DND-41 (cell line): ENCODE measurements around the gene KLK2.

Source experiments
- ATAC-seq: fragments of 200-7000 bp; cut with Tn5 transposase; 3 replicates; pipeline ENCODE4 v1.9.1; 2021; ENCODE audit warnings: low read depth; ENCODE audit not compliant: insufficient read depth
- DNase-seq: peaks from one replicate; pipeline ENCODE4 v3.0.0-alpha.2; 2020
- H2AFZ ChIP-seq: 2 replicates; pipeline ENCODE4 v1.6.0; 2012; ENCODE audit warnings: low read depth, low read length
- H3K27ac ChIP-seq: 2 replicates; pipeline ENCODE4 v1.5.1; 2012; ENCODE audit warnings: low read length, inconsistent platforms
- H3K27me3 ChIP-seq: fragments of 200-600 bp; sonication (generic); 2 replicates; pipeline ENCODE4 v1.6.0; 2012; ENCODE audit warnings: low read length, mild to moderate bottlenecking, inconsistent platforms; ENCODE audit not compliant: insufficient read depth, poor library complexity
- H3K36me3 ChIP-seq: 2 replicates; pipeline ENCODE4 v1.5.1; 2012; ENCODE audit warnings: low read length, inconsistent platforms; ENCODE audit not compliant: insufficient read depth
- H3K4me1 ChIP-seq: 2 replicates; pipeline ENCODE4 v1.5.1; 2012; ENCODE audit warnings: mild to moderate bottlenecking, low read length; ENCODE audit not compliant: insufficient read depth
- H3K4me2 ChIP-seq: 2 replicates; pipeline ENCODE4 v1.6.0; 2012; ENCODE audit warnings: mild to moderate bottlenecking, moderate library complexity, low read length, inconsistent platforms; ENCODE audit not compliant: insufficient read depth
- H3K4me3 ChIP-seq, 2 experiments: fragments of 200-600 bp in 1 of 2; shearing (Covaris generic) in 1 of 2; 2 replicates each; pipeline ENCODE4 v1.5.1; 2012 to 2016; ENCODE audit warnings: inconsistent platforms in 2 of 2, low read length in 2 of 2, mild to moderate bottlenecking in 2 of 2, low read depth in 1 of 2, moderate library complexity in 1 of 2
- H3K79me2 ChIP-seq: 2 replicates; pipeline ENCODE4 v1.6.0; 2012; ENCODE audit warnings: low read length, inconsistent platforms; ENCODE audit not compliant: insufficient read depth
- H3K9ac ChIP-seq: 2 replicates; pipeline ENCODE4 v1.6.0; 2012; ENCODE audit warnings: low read depth, mild to moderate bottlenecking, inconsistent platforms, low read length, moderate library complexity
- H3K9me3 ChIP-seq: 2 replicates; pipeline ENCODE4 v1.5.1; 2012; ENCODE audit warnings: low read length, moderate library complexity, mild to moderate bottlenecking, inconsistent platforms; ENCODE audit not compliant: insufficient read depth, severe bottlenecking
- H4K20me1 ChIP-seq: 2 replicates; pipeline ENCODE4 v1.6.0; 2012; ENCODE audit warnings: low read length; ENCODE audit not compliant: insufficient read depth
- CTCF ChIP-seq: IDR thresholded peaks from 2 replicates; pipeline ENCODE4 v1.5.1; 2012; ENCODE audit warnings: borderline replicate concordance, low read length, moderate library complexity, mild to moderate bottlenecking; ENCODE audit not compliant: poor library complexity, severe bottlenecking; ENCODE audit errors: extremely low read depth
- EZH2 ChIP-seq: IDR thresholded peaks from 3 replicates; pipeline ENCODE4 v1.6.1; 2012; ENCODE audit warnings: borderline replicate concordance, low read depth, mild to moderate bottlenecking, moderate library complexity, low read length, inconsistent platforms; ENCODE audit not compliant: severe bottlenecking

The KLK2 gene

DNA sequence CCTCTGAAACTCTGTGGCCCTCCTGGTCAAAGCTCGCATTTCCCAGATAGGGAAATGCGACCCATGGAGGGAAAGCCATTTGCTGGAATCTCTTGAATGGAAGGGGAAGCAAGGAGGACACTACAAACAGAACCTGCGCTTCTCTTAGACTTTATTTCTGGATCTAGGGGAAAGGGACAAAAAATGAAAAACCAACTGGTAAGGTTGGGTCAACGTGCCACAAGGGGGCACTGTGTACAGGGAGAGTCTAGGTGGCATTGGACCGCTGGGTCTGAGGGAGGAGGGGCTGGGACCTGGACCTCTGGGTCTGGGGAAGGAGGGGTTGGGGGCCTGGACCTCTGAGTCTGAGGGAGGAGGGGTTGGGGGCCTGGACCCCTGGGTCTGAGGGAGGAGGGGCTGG, 33.0 kb downstream of the KLK2 start:
- no peak for ATAC-seq

DNA sequence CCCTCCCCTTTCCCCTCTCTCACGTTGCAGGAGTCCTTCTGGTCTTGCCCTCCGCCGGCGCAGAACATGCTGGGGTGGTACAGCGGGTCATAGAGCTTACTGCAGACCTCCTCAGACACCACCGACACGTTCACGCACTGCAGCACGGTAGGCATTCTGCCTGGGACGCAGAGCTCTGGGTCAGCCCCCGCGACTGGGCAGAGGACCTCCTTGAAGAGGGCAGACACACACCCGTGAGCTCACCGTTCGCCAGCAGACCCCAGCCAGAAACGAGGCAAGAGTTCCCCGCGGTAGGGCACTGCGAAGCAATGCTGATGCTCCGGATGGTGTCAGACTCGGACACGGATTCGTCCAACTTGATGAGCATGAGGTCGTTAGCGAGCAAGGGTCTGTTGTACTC, 35.1 kb downstream of the KLK2 start:
- no peak for ATAC-seq
- no peaks in the 10 kb centered on the region for H3K36me3 ChIP-seq
- peaks cover 9% of the 10 kb centered on the region for H3K27me3 ChIP-seq
- no peaks in the 10 kb centered on the region for H3K79me2 ChIP-seq
- H3K9ac ChIP-seq = no peak overlapping the region
- H3K4me2 ChIP-seq = no peak overlapping the region
- TF ChIP-seq EZH2 (no peak), CTCF (no peak)
- H3K4me1 ChIP-seq = no peaks in the 10 kb centered on the region
- no peak overlapping the region for H3K27ac ChIP-seq
- no peak for DNase-seq
- H4K20me1 ChIP-seq = no peaks in the 10 kb centered on the region
- no peaks in the 10 kb centered on the region for H3K9me3 ChIP-seq
- no peak overlapping the region for H3K4me3 ChIP-seq
- H2AFZ ChIP-seq = no peak overlapping the region

More for the DNA sequence above, 33.0 kb downstream of the KLK2 start:
- H3K9me3 ChIP-seq = no peaks in the 10 kb centered on the region
- H3K4me3 ChIP-seq = no peak overlapping the region
- no peaks in the 10 kb centered on the region for H3K36me3 ChIP-seq
- no peak overlapping the region for H3K4me2 ChIP-seq
- H4K20me1 ChIP-seq = no peaks in the 10 kb centered on the region
- no peaks in the 10 kb centered on the region for H3K27me3 ChIP-seq
- no peaks in the 10 kb centered on the region for H3K4me1 ChIP-seq
- no peaks in the 10 kb centered on the region for H3K79me2 ChIP-seq
- peak; percentile 43 for DNase-seq
- H3K9ac ChIP-seq = no peak overlapping the region
- H3K27ac ChIP-seq = no peak overlapping the region
- no peak overlapping the region for H2AFZ ChIP-seq
- TF ChIP-seq CTCF = peak; percentile 74
- TF ChIP-seq EZH2 = no peak

DNA sequence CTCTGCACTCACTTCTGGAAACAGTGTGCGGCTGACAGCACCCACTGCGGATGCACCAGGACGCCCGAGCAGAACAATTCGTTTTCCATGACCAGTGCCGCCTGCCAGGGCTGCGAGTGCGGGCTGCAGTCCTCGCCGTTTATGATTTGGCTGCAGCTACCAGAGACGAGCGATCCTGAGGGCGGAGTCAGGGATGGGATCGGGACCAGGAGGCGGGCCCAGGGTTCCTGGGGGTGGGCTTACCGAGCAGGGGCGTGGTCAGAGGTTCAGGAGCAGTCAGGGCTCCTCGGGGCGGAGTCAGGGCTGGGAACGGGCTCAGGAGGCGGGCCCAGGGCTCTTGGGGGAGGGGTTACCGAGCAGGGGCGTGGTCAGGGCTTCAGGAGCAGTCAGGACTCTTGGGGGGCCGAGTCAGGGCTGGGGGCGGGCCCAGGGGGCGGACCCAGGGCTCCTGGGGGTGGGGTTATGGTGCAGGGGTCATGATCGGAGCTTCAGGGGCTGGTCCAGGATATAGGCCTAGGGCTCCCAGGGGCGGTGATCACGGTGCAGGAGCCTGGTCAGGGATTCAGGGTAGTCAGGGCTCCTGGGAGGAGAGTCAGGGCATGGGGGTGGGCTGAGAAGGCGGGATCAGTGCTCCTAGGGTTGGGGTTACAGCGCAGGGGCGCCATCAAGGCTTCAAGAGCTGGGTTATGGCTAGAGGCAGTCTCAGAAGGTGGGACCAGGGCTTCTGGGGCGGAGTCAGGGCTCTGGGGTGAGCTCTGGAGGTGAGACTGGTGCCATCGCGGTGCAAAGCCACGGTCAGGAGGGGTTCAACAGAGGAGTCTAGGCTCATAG, 36.2 kb downstream of the KLK2 start:
- no peak overlapping the region for H2AFZ ChIP-seq

More for the DNA sequence above, 36.2 kb downstream of the KLK2 start:
- no peak overlapping the region for H3K9ac ChIP-seq
- H3K27ac ChIP-seq = no peak overlapping the region
- DNase-seq = peak; percentile 23
- H4K20me1 ChIP-seq = no peaks in the 10 kb centered on the region
- no peaks in the 10 kb centered on the region for H3K79me2 ChIP-seq
- H3K4me2 ChIP-seq = no peak overlapping the region
- H3K36me3 ChIP-seq = no peaks in the 10 kb centered on the region
- H3K9me3 ChIP-seq = no peaks in the 10 kb centered on the region
- H3K4me3 ChIP-seq = no peak overlapping the region
- no peak for TF ChIP-seq EZH2
- no peak for TF ChIP-seq CTCF
- no peaks in the 10 kb centered on the region for H3K4me1 ChIP-seq
- no peak for ATAC-seq
- H3K27me3 ChIP-seq = peaks cover 9% of the 10 kb centered on the region
